HCT116 (cell line): ENCODE data around the gene EPG5.
"Not testable (repeated sequence)": the region's sequence is repeated elsewhere in the genome, so short reads cannot be mapped to it uniquely, and the experiment has no call there.

ENCODE experiments used
- EZH2phosphoT487 ChIP-seq: fragments of 200-600 bp; IDR thresholded peaks from 2 replicates; pipeline ENCODE4 v1.6.1; 2018; ENCODE audit warnings: antibody characterized with exemption, borderline replicate concordance
- POLR2A ChIP-seq: IDR thresholded peaks from 2 replicates; pipeline ENCODE4 v1.7.0; 2011; ENCODE audit warnings: borderline replicate concordance; ENCODE audit not compliant: insufficient read depth, insufficient read length; ENCODE audit errors: extremely low read depth
- SP1 ChIP-seq: IDR thresholded peaks from 2 replicates; pipeline ENCODE4 v1.6.1; 2012; ENCODE audit warnings: low read depth
- TF ChIP-seq, protein P1 (sequence below): IDR thresholded peaks from 2 replicates; pipeline ENCODE4 v1.6.1; 2012; ENCODE audit warnings: low read depth
- TF ChIP-seq, protein P2 (sequence below), 3 experiments: fragments of 200-600 bp in 1 of 3; sonication (generic) in 1 of 3; IDR thresholded peaks in 2 of 3; conservative IDR thresholded peaks in 1 of 3; 2 replicates each; pipeline ENCODE4 v1.5.1; 2012 to 2017; ENCODE audit warnings: low read depth in 2 of 3, low read length in 2 of 3, antibody characterized with exemption in 1 of 3, borderline replicate concordance in 1 of 3, control low read depth in 1 of 3, mild to moderate bottlenecking in 1 of 3, mixed read lengths in 1 of 3, mixed run types in 1 of 3, moderate library complexity in 1 of 3; ENCODE audit not compliant: insufficient read depth in 1 of 3

DNA sequence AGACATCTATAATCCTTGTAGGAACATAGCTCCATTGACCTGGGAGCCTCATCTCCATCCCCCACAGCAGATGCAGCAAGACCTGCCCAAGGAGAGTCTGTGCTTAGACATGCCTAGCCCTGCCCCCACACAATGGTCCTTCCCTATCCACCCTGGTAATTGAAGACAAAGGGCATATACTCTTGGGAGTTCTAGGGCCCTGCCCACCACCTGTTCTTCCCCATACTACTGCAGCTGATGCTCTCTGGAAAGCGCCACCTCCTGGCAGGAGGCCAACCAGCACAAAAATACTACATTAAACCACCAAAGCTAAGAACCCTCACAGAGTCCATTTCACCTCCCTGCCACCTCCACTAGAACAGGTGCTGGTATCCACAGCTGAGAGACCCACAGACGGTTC is 160.0 kb downstream of the EPG5 start:
- not testable (repeated sequence) for TF ChIP-seq SP1, POLR2A, EZH2phosphoT487
- TF ChIP-seq, protein P1, sequence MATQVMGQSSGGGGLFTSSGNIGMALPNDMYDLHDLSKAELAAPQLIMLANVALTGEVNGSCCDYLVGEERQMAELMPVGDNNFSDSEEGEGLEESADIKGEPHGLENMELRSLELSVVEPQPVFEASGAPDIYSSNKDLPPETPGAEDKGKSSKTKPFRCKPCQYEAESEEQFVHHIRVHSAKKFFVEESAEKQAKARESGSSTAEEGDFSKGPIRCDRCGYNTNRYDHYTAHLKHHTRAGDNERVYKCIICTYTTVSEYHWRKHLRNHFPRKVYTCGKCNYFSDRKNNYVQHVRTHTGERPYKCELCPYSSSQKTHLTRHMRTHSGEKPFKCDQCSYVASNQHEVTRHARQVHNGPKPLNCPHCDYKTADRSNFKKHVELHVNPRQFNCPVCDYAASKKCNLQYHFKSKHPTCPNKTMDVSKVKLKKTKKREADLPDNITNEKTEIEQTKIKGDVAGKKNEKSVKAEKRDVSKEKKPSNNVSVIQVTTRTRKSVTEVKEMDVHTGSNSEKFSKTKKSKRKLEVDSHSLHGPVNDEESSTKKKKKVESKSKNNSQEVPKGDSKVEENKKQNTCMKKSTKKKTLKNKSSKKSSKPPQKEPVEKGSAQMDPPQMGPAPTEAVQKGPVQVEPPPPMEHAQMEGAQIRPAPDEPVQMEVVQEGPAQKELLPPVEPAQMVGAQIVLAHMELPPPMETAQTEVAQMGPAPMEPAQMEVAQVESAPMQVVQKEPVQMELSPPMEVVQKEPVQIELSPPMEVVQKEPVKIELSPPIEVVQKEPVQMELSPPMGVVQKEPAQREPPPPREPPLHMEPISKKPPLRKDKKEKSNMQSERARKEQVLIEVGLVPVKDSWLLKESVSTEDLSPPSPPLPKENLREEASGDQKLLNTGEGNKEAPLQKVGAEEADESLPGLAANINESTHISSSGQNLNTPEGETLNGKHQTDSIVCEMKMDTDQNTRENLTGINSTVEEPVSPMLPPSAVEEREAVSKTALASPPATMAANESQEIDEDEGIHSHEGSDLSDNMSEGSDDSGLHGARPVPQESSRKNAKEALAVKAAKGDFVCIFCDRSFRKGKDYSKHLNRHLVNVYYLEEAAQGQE = not testable (repeated sequence)
- TF ChIP-seq, protein P2, sequence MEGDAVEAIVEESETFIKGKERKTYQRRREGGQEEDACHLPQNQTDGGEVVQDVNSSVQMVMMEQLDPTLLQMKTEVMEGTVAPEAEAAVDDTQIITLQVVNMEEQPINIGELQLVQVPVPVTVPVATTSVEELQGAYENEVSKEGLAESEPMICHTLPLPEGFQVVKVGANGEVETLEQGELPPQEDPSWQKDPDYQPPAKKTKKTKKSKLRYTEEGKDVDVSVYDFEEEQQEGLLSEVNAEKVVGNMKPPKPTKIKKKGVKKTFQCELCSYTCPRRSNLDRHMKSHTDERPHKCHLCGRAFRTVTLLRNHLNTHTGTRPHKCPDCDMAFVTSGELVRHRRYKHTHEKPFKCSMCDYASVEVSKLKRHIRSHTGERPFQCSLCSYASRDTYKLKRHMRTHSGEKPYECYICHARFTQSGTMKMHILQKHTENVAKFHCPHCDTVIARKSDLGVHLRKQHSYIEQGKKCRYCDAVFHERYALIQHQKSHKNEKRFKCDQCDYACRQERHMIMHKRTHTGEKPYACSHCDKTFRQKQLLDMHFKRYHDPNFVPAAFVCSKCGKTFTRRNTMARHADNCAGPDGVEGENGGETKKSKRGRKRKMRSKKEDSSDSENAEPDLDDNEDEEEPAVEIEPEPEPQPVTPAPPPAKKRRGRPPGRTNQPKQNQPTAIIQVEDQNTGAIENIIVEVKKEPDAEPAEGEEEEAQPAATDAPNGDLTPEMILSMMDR (IDR thresholded peaks at IDR 0.05 in 2 of 3, conservative IDR thresholded peaks at IDR 0.05 in 1 of 3; ENCODE audit: borderline replicate concordance in 1 of 3, insufficient read depth in 1 of 3, low read depth in 2 of 3, low read length in 2 of 3) = peak in 1 of 3 experiments; percentile 28; a peak in 1 of 6 replicates
